CD4-positive, alpha-beta T cell treated with Interleukin-10 for 1 hour (primary cell): ENCODE measurements around the gene SAMD13.

Source experiments
- DNase-seq: peaks from one replicate; pipeline ENCODE4 v3.0.0-alpha.2; 2020

The SAMD13 gene

DNA sequence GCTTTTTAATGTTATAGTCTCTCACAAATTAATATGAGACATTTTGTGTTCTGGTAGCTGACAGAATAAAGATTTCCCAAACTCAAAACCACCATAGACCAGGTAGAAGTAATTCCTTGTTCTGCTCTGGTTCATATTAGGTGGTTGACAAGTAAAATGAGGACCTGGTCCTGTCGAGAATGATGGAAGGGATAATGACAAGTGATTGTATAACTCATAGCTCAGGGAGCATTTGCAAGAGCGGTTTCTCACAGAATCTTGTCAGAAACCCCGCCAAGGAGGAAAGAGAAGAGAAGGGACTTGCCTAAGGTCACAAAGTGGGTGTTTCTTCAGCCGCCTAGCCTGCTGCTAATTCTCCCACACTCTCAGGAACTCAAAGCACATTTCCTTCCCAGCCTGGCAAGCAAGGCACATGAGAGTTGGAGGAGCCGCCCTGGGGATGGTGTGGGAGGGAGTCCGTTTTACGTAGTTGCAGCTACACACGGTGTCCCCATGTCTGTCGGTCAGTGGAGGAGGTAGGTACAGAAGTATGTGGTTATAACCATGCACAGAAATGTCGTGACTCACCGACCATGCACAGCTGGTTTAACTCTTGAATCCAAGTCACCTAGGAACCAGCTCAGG lies 46.5 kb downstream of the SAMD13 start:
- no peak for DNase-seq

DNA sequence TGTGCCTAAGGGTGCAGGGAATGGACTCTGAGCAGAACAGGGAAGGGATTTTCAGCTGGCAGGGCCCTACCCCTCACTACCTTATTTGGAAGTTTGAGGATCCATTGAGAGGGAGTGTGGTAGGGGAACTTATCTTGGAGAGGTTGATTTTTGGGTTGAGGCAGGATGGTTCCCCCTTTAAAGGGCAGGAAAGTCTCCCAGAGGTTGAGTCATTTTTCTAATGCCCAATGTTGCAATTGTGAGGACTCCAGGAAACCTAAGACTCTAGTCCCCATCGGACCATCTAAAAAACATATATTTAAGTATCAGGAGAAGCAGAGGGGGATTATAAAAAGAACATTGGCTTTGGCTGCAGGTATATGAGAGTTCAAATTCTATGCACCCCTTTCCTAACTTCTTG lies 47.3 kb downstream of the SAMD13 start:
- no peak for DNase-seq

DNA sequence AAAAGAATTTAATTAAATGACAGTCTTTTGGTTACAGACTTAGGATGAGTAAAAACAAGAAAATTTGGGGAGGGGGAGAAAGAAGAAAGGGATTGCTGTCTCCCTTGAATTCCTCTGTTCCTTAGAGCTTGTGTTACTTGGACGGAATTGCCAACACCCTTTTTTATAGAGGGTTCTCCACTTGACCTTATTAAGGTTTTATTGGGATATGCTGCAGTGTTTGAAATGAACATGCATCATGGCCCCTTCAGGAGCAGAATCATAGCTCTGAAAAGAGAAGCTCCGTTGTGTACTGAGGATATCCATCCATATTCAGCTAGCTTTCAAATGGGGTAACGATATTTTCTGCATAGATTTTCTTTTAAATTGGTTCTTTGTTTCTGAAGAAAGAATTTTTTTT lies 48.6 kb downstream of the SAMD13 start:
- no peak for DNase-seq

DNA sequence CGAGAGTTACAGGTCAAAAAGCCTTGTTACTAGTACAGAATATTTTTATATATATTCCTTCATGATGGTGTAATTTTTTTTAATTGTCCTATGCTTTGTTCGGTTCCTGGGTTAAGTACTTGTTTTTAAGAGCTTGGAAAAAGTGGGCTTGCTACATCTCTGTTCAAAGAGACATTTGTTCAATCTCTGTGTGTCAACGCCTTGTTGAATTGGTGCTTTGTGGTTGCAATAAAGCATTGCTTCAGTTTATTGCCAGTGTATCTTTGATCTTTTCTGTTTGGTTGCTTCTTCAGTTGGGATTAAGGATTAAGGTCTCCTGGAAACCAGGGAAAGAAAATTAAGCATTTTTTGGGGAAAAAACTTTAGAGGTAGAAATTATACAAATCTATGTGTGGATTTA lies 49.0 kb downstream of the SAMD13 start:
- DNase-seq, result no peak

DNA sequence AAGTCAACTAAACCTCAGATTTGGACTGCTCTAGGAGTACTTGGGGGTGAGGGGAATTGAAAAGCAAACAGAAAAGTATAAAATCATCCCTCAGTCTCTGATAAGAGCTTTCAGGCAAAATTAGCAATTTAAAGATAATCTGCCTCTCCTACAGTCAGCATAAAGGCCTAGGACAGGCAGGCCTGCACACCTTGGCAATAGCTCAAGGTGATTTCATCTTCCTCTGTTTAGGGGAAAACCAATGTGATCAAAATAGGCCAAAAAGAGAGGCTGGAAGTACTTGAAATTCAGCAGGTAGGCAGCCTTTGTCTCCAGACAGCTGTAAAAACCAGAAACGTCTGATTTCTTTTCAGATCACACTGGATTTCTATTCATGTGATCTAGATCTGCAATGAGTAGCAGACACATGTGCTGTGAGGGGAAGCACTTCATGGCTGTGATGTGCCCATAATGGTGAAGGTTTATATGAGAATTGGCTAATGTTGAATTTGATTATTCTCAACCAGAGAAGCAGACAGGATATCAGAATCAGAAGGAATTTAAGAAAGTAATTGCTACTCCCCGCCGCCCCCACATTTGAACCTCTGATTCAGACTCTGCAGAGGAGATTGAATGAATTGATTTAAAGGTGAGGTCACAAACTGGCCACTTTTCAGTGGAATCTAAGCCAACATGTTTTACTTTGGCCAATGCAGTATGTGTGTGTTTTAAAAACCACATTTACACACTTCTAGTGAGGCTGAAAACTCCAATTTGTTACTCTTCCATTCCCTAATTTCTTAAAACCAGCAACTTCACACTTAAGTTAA lies 51.0 kb downstream of the SAMD13 start:
- no peak for DNase-seq

DNA sequence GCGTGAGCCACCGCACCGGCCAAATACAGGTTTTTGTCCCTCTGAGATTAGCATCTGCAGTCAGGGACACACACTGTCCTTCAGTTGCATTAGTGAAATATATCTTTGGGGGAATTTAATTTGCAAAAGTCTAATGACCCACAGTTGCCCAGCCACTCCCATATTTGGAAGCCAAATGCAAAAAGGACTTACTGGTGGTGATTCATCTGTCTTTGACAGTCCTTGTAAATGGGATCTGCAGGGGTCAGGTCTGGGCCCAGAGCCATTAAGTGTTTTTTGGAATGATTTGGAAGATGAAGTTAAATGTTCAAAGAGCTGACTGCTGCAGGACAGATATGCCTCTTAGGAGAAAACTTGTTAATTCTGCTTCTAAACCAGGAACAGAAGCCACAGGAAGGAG lies 52.2 kb downstream of the SAMD13 start:
- no peak for DNase-seq

DNA sequence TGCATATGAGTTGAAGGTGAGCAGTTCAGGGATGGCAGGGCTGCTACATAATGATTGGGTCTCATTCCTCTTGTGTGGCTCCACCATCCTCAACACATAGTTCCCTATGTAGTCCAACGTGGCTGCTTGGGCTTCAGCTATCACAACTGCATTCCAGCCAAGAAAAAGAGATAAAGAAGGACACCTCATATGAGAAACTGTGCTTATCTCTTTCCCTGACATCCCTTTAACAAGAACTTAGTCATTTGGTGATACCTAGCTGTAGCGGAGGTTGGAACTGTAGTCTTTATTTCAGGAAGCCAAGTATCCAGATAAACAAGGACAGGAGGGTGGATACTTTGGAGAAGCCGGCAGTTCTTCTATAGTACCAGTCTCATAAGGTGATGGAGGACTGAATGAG lies 54.0 kb downstream of the SAMD13 start:
- DNase-seq, result no peak

DNA sequence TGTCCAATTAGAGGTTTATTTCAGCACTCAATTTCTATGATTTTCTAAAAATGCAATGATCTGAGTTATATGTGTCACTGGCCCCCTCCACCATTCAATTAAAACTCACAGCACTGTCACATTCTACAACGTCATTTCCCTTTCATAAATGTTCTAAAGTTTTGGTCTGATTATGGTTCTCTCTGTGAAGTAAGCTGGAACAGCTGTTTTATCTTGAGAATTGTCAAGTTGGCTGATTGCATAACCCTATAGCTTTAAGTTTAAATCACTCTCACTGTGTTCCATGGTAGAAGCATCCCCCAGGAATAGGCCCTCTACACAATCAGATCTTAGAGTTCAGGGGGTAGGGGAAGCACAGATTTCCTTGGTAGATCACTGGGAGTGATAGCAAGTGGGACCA lies 55.4 kb downstream of the SAMD13 start:
- no peak for DNase-seq

DNA sequence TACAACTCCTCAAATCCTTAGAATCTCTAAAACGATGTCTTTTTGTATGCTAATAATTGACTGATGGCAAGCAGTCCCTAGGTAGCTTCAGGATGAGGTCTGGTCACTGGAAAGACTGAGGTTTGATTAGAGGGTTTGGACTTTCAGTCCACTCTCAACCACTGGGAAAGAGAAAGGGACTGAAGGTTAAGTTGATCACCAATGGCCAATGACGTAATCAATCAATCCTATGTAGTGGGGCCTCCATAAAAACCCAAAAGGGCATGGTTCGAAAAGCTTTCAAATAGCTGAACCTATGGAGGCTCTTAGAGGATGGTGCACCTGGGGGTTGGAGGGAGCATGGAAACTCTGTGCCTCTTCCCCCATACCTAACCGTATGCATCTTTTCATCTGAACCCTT lies 57.2 kb downstream of the SAMD13 start:
- no peak for DNase-seq

DNA sequence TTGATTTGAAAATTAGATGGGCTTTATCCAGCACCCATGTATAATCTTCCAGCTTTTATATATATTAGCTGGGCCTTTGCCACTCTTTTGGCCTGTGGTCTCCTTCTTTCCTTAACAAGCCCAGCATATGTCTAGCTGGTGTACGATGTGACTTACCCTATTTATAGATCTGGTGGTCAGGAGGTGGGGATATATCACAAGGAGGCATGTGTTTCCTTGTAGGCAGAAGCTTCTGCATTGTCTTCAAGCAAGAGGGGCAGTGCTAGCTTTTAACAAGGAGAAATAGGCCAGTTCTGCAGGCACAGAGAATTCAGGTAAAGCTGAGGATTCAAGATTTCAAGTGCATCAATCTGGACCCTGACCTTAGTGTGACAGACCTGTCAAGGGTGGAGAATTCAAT lies 58.8 kb downstream of the SAMD13 start:
- DNase-seq, result no peak

DNA sequence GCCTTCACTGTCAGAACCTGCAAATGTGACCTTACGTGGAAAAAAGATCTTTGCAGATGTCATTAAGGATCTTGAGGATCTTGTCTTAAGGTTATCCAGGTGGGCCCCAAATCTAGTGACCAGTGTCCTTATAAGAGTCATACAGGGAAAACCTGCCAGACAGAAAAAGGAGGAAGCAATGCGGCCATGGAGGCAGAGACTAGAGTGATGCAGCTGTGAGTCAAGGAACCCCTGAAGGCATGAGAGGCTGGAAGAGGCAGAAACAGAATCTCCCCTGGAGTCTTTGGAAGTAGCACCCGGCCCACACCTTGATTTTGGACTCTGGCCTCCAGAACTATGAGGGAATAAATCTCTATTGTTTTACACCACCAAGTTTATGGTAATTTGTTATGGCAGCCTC lies 60.3 kb downstream of the SAMD13 start:
- DNase-seq, result no peak

DNA sequence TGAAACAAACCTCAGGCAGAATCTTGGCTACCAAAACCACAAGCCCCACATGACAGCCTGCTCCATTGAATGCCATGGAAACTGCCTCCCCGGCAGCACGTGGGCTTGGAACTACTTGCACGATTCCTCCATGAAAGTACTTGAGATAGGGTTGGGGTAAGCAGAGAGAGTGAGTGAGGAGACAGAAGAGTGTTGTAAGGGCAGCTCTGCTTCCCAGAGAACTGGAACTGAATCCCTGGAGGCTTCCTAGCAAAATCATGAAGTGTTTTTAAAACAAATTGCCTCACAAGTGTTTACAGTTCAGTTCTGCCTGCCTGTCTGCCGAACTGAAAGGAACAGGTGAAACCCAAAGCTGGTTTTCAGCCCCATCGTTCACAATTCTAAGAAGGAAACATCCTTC lies 61.5 kb downstream of the SAMD13 start:
- no peak for DNase-seq

DNA sequence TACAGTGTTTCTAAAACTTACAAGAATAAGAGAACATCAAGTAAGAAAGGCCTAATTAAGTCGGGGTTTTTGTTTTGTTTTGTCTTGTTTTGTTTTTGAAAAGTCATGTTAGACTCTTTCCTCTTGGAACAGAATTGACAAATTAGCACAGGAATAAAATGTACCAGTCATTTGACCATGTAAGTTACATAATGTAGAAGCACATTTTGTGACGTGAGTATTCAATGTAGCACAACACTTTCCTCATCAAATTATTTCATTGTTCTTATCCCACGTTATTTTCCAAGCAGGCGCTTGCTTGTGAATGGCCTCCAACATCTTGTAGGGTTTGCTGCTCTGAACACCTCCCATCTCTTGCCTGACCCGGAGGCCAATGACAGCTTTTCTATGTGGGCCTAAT lies 62.1 kb downstream of the SAMD13 start:
- no peak for DNase-seq

DNA sequence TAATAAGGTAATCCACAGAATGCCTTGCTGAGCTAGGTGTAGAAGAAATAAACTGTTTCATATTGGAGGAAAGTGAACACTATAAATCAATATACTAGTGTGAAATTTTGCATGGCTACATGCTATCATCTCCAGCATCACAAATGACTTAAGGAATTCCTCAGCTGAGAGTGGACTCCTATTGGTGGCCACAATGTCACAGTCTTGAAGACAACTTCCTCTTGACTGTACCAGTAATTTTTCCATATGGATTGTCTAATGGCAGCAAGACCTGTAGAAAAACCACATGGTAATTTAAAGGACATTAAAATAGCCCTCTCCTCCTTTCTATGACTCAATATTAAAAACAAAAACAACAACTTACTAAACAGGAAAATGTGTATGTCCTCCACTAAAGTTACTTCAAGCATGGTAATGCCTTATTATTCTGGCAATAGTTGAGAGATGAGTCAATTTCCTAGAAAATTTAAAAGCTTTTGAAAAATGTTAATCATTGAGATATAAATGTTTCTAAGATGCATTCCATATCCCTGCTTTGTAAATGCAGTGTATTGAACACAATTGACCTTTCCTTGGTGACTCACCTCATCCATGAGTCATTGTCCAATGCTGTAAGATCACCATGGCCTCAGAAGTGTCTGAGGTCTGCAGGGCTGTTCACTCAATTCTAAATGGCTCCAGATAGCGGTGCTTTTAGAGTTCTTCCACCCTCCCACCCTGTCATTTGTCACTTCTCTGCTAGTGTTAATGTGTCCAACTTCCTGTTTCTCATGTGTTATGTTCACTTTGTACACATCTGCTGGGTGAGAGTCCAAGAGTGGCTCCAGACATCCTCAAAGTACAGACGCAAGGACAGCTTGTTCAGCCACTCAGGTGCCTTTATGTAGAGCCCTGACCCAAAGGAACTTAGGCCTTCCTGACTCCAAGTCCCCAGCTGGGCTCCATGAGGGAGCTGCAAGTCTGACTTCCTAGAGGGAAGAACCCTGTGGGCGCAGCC lies 64.0 kb downstream of the SAMD13 start:
- peak; percentile 2 for DNase-seq

DNA sequence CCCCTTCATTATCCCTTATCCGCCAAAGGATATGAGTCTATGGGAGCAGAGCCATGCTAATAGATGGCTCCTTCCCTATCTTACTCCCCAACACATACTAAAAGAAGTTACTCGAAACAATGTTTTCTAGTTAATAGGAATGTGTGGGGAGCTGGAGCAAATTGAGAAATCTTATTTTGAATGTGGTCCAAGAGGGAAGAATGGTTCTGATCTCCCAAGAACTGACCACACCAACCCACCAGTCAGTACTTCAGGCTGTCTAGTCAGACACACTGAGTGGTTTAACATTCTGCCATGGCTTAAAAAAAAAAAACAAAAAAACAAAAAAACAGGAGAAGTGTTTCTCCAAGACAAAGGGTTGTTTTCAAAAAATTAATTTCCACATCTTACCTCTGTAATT lies 65.3 kb downstream of the SAMD13 start:
- no peak for DNase-seq

DNA sequence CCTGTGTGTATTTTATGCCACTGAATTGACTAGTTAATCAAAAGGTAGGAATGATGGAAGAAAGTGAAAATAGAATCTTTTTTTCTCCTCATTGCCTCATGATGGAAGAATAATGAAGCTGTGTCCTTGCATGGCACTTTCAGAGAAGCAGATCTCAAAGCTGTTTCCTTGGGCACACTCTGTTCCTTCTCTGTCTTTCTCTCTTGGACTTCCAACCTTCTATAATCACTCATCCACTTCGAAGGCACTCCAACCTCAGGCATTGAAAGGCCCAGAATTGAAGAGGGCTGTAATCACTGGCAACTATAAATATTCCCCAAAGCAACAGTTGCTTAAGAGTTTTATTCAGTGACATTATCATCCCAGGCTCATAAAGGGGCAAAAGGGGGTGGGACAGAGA lies 65.7 kb downstream of the SAMD13 start:
- no peak for DNase-seq

DNA sequence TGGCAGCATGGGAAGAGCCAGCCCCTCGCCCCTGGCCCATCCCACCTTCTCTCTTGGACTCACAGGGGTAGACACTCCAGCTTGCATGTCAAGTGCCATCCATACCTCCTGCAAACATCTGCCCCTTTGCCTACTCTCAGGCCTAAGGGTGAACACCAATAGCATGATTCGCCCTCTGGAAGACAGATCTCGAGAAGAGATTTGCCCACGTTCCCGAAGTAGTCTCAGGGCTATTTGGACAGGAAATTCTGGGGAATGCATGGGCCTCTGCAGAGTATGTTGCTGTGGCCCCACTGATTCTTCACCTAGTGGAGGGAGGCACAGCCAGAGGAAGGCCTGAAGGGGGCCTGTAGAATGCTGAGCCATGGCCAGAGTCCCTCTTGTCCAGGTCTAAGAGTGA lies 66.9 kb downstream of the SAMD13 start:
- DNase-seq, result no peak

DNA sequence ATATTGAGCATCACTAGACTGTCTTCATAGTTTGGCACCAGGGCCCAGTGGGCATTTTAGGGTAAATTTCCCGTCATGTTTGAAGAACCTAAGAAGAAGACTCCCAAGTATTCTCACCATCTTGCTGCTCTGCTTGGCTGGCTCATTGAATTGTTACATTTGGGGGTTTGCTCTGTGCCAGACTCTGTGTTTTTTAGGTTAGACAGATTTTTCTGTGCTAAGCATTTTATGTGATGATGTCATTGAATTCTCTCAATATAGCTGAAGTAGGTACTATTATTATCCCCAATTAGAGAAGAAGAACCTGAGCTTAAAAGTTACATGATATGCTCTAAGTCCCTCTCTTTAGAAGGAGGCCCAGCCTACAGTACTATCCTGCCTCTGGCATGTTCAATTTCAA lies 68.8 kb downstream of the SAMD13 start:
- DNase-seq, result no peak

DNA sequence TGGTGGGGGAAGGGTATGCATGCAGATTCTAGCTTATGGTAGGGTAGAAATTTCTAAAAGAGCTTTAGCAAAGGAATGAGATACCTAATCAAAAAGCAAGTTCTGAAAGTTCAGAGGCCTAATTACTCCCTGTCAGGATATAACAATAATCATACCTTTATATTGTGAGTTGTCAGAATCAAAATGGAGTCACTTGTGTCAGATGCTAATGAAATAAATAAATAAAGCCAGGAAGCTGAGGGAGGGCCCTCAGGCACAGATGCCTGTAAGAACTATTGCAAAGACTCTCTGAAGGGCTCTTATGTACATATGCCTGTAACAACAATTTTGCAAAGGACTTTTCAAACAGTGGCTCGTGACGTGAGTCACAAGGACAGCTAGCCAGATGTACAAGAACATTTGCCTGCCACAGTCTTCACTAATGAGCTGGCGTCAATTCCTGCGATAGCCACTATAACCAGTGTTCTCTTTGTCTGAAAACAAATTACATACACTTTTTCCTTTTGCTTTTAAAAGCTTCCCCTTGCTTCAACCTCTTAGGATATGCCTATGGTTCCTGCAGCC lies 69.4 kb downstream of the SAMD13 start:
- no peak for DNase-seq

DNA sequence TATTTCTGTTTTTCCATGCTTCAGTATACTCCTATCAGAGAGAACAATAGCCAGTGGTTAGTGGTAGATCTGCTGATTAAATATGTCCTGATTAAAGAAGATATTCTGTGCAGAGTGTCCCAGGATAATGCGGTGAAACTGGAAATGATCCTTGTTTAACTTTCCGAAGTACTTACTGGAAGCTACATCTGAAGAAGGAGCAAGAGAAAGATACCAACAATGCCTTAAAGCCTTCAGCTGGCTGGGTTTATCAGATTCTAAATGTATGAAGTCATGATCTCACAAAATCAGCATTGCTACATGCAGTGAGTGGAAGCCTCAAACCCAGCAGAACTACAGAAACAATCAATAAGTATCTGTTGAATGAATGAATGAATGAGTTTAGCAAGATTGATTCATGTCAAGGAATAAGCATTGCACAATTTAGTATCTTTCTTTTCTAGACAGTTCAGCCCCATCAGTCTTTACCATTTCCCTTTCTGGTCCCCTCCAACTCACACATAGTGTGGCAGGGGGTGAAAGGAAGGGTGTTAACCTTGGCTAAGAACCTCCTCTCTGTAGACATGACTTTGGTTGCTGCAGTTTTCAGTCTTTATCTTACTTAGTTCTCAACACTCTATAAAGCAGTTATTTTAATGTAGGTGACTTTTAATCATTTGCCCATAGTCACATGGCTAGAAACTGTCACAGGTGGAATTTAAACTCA lies 72.1 kb downstream of the SAMD13 start:
- no peak for DNase-seq

DNA sequence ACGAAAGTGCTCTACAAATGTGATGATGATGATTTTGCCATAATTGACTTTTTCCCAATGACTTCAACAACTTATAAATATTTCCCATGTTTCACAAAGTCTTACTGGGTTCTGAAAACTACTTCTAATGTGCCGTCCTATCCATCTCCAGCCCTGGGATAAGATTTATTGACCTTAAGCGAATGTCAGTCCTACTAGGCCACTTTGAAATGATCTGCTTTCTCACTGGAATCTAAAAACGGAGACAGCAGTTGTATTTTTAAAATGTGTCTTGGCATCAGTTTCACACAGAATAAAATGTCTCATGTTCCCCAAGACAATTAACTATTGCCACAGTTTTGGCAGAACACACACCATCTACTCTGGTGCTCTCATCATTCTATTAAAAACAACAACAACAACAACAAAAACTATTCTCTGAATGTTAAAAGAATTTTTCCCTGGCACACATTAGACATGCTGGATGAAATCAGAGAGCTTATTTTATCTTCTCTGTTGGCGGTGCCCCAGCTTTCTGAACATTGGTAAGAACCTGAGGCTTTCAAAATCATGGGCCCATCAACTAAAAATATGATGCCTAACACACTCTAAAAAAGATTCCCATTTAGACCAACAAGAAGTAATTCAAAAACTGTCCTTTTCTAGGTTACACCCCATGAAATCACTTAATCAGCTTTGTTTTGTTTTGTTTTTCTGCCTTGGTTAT lies 73.6 kb downstream of the SAMD13 start:
- no peak for DNase-seq
